Activated CD8-positive, alpha-beta T cell treated with anti-CD3 and anti-CD28 coated beads, Interleukin-2, amount 10 ng/mL, durations not matched to agents 7 days and 5 days (primary cell): ENCODE measurements around the gene APOA1. TPM values are rescaled to one million over a fixed set of nuclear protein-coding genes. Genes with fewer than 3 reads are reported as not detected.

Source experiments
- ATAC-seq: fragments of 150-1000 bp; cut with Tn5 transposase; one replicate; pipeline ENCODE4 v1.10.0; 2021; ENCODE audit warnings: moderate library complexity
- CTCF ChIA-PET: fragments of 350-600 bp; sonication (Branson Sonifier 250); formaldehyde crosslinking; loops from one replicate; lab custom pipeline; 2021; ENCODE audit warnings: antibody characterized with exemption; lab: Charles Lee
- POLR2A ChIA-PET: fragments of 350-600 bp; sonication (Branson Sonifier 250); formaldehyde crosslinking; loops from one replicate; lab custom pipeline; 2021; ENCODE audit warnings: antibody characterized with exemption; lab: Charles Lee
- DNase-seq: peaks from one replicate; pipeline ENCODE4 v3.0.0-alpha.2; 2020
- H3K27ac Mint-ChIP-seq: one replicate; pipeline ENCODE4 v1.8.0; 2021; ENCODE audit warnings: mild to moderate bottlenecking, mixed read lengths
- H3K27me3 Mint-ChIP-seq: one replicate; pipeline ENCODE4 v1.8.0; 2021; ENCODE audit warnings: low read depth, mixed read lengths
- H3K36me3 Mint-ChIP-seq: one replicate; pipeline ENCODE4 v1.8.0; 2021; ENCODE audit warnings: low read depth, mixed read lengths
- H3K4me1 Mint-ChIP-seq: one replicate; pipeline ENCODE4 v1.8.0; 2021; ENCODE audit warnings: low read depth, mixed read lengths
- H3K4me3 Mint-ChIP-seq: one replicate; pipeline ENCODE4 v1.8.0; 2021; ENCODE audit warnings: mild to moderate bottlenecking, mixed read lengths
- H3K9me3 Mint-ChIP-seq: one replicate; pipeline ENCODE4 v1.8.0; 2022; ENCODE audit warnings: mixed read lengths; ENCODE audit not compliant: insufficient read depth
- total RNA-seq, 2 experiments: library from RNA; stranded (reverse); gene quantifications; one replicate each; pipeline ENCODE4 v1.2.3, GENCODE V29; 2021

Gene APOA1
- total RNA-seq, 2 experiments from 2014 or later, result not detected

DNA sequence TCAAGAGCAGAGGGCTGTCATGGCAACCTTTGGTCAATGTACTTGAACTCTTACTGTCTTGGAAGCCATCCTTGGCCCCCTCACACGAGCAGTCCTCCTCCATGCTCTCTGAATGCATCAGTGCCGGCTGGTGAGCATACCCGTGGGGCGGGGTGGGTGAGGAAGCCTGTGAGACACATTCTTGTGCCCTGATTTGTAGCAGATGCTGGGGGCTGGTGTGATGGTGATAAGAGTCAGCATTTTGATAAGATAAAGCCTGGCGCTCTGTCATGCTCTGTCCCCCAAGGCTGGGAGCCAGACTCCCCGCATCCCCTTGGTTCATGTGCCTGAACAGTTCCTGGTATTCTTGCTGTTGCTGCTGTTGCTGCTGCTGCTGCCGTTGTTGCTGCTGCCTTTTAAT lies 20.5 kb upstream of the APOA1 start:
- no peak overlapping the region for H3K27ac Mint-ChIP-seq
- H3K27me3 Mint-ChIP-seq, result no peaks in the 10 kb centered on the region
- peaks cover 54% of the 10 kb centered on the region for H3K36me3 Mint-ChIP-seq
- H3K4me1 Mint-ChIP-seq, result peaks cover 34% of the 10 kb centered on the region
- no peak for DNase-seq
- H3K4me3 Mint-ChIP-seq, result no peak overlapping the region
- ChIA-PET POLR2A (no interaction called here), CTCF (no interaction called here)
- H3K9me3 Mint-ChIP-seq, result no peaks in the 10 kb centered on the region
- no peak for ATAC-seq

DNA sequence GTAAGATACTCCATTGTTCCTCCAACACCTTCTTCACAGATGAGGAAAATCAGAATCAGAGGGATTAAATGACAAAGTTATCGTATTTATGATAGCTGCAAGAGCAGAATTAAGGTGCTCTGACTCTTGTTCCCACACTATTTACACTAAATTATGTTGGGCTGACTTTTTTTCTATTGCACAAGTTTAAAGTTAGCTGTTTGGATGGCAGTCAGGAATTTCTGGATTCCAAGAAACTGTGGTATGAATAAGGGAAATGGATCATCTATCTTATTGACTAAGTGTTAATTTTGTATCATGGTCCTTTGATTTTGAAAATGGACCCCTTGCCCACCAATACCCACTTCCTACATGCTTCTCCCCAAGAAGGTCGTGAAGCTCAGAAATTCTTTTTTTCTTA lies 19.9 kb upstream of the APOA1 start:
- no peak overlapping the region for H3K27ac Mint-ChIP-seq

DNA sequence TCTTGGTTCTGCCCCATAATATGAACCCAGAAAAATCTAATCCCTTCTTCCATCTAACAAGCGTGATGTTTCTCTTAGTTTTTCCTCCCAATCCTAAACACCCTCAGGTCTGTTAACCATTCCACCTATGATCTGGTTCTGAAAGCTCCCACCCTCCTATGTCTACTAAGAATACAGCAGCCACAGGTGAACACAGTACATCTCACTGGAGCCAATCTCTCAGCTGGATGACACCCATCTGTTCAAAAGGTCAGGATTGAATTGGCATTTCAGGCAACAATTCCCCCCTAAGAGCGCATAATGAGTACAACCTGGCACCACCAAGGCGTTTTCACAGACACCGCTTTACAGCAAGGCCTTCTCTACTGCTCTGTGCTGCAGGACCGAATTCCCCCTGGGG lies 19.0 kb upstream of the APOA1 start:
- H3K27ac Mint-ChIP-seq, result peak overlapping the region; percentile 18
- peaks cover 50% of the 10 kb centered on the region for H3K36me3 Mint-ChIP-seq
- ATAC-seq, result no peak
- no peak for DNase-seq
- CTCF ChIA-PET, result interaction anchor here (1.2 to 8.2 kb wide), 4 partner anchors 21 to 250 kb away, joined by 3 to 64 read pairs (median 10); partner anchors contain the start of gene APOA5
- H3K27me3 Mint-ChIP-seq, result no peaks in the 10 kb centered on the region
- no peaks in the 10 kb centered on the region for H3K9me3 Mint-ChIP-seq
- H3K4me1 Mint-ChIP-seq, result peaks cover 46% of the 10 kb centered on the region
- no peak overlapping the region for H3K4me3 Mint-ChIP-seq
- POLR2A ChIA-PET, result no interaction called here

More for the DNA sequence above, 19.9 kb upstream of the APOA1 start:
- Mint-ChIP-seq H3K4me1 (peaks cover 41% of the 10 kb centered on the region), H3K36me3 (peaks cover 54% of the 10 kb centered on the region), H3K4me3 (no peak overlapping the region), H3K9me3 (no peaks in the 10 kb centered on the region), H3K27me3 (no peaks in the 10 kb centered on the region)
- CTCF ChIA-PET, result interaction anchor here (1.2 to 2.2 kb wide), 2 partner anchors 22 to 46 kb away, joined by 3 to 10 read pairs; no protein-coding TSS in a partner anchor
- DNase-seq (no peak), ATAC-seq (no peak)
- POLR2A ChIA-PET, result interaction anchor here (0.7 kb wide), 1 partner anchor 21 kb away, joined by 3 read pairs; no protein-coding TSS in a partner anchor

DNA sequence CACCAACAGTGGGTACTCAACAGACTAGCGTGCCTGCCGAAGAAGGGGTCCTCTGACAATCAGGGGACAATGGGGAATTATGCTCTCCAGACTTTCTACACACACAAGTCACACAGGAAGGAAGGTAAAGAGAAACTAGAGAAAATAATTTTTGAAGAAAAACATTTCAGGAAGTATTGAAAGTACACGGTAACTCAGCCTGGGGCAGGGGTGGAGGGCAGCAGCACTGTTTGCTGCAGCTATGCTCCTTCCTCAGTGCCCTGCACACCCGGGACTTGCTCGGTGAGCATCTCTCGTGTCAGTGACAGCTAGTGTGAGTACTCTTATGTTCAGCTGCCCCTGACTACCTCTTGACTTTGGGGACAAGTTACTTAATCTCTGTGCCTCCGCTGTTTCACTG lies 18.0 kb upstream of the APOA1 start:
- no peak for ATAC-seq
- H3K4me3 Mint-ChIP-seq, result no peak overlapping the region
- H3K9me3 Mint-ChIP-seq, result no peaks in the 10 kb centered on the region
- ChIA-PET CTCF (interaction anchor here (1.9 to 8.2 kb wide), 5 partner anchors 19 to 371 kb away, joined by 5 to 95 read pairs (median 11); partner anchors contain the start of genes APOA1 and APOA5), POLR2A (interaction anchor here (1.0 to 5.3 kb wide), 2 partner anchors 19 to 239 kb away, joined by 3 to 57 read pairs; partner anchors contain the start of gene APOA1)
- peaks cover 55% of the 10 kb centered on the region for H3K4me1 Mint-ChIP-seq
- DNase-seq, result no peak
- no peaks in the 10 kb centered on the region for H3K27me3 Mint-ChIP-seq
- H3K36me3 Mint-ChIP-seq, result peaks cover 45% of the 10 kb centered on the region
- H3K27ac Mint-ChIP-seq, result peak overlapping the region; percentile 77

DNA sequence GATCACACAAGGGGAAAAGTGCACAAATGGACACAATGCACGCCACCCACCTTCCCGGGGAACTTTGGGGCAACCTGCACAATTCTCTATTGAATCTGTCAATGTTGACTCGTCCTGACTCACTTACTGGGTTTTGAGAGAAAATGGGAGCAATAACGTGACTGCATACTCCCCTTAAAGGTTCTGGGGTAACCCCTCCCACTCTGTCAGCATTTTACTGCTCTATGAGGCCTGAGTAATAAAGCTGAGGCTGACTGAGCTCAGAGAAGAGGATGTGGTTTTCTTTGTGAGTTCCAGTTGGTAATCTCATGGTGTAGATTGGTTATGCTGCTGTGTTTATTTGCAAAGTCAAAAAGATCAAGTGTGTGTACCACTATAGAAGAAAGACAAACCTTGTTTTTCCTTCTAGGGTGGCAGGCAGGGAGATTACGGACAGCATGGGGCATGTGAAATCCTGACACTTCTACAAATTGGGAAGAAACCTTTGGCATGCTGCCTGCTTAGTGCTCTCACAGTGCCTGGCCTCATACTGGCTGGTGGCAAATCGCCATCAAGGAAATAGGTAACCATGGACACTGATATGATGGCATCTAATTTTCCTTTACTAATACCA lies 16.1 kb upstream of the APOA1 start:
- peak; percentile 95 for ATAC-seq
- CTCF ChIA-PET, result interaction anchor here (0.9 to 8.2 kb wide), 18 partner anchors 9 to 373 kb away, joined by 3 to 95 read pairs (median 4); partner anchors contain the start of genes APOA1 and APOA5
- no peaks in the 10 kb centered on the region for H3K9me3 Mint-ChIP-seq

DNA sequence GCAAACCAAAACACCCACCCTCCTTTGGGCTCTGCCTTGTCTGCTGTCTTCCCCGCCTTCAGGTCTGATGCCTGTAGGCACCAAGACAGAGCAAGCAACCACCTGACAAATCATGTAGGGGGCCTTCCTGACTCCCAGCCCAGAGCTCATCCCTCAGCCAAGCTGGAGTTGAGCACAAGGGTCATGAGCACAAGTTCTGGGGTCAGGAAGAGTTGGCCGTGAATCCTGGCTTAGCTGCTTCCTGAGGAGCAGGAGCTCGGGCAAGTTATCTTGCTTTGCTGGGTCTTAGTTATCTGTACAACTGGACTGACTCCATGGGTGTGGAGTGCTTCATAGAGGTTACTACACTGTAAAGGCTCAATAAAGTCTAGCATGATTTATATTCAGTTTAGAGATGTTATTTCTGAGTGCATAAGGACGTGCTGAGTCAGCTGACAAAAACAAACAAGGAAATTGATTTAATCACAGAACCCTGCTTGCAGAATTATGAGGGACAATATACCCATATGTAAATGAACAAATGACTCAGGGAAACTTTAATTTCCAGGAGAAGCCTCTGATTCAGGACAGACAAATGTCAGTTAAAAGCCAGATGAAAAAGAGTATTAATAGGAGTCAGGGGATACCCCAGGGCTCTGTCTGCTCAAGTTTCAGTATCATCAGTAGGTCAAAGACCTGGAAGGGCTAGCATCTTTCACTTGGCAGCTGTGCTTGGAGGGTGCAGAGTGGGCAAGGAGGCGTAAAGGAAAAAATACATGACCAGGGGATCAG lies 15.0 kb upstream of the APOA1 start:
- H3K4me1 Mint-ChIP-seq, result peaks cover 65% of the 10 kb centered on the region
- peaks cover 43% of the 10 kb centered on the region for H3K36me3 Mint-ChIP-seq
- H3K27ac Mint-ChIP-seq, result peak overlapping the region; percentile 93
- DNase-seq (no peak), ATAC-seq (no peak)
- no peaks in the 10 kb centered on the region for H3K27me3 Mint-ChIP-seq
- CTCF ChIA-PET, result interaction anchor here (0.9 to 8.2 kb wide), 16 partner anchors 10 to 255 kb away, joined by 3 to 95 read pairs (median 4); partner anchors contain the start of genes APOA1 and APOA5
- H3K9me3 Mint-ChIP-seq, result no peaks in the 10 kb centered on the region
- peak overlapping the region; percentile 56 for H3K4me3 Mint-ChIP-seq
- POLR2A ChIA-PET, result interaction anchor here (1.1 to 5.3 kb wide), 11 partner anchors 10 to 375 kb away, joined by 3 to 57 read pairs (median 6); partner anchors contain the start of genes APOA1, BUD13, PAFAH1B2 and SIK3

More for the DNA sequence above, 16.1 kb upstream of the APOA1 start:
- peaks cover 49% of the 10 kb centered on the region for H3K36me3 Mint-ChIP-seq
- H3K4me1 Mint-ChIP-seq, result peaks cover 65% of the 10 kb centered on the region
- POLR2A ChIA-PET, result interaction anchor here (0.7 to 5.3 kb wide), 18 partner anchors 9 to 378 kb away, joined by 3 to 57 read pairs (median 4); partner anchors contain the start of genes APOA1, BUD13, PAFAH1B2 and SIK3
- H3K27ac Mint-ChIP-seq, result peak overlapping the region; percentile 93
- peak; percentile 83 for DNase-seq
- peak overlapping the region; percentile 35 for H3K4me3 Mint-ChIP-seq
- no peaks in the 10 kb centered on the region for H3K27me3 Mint-ChIP-seq

DNA sequence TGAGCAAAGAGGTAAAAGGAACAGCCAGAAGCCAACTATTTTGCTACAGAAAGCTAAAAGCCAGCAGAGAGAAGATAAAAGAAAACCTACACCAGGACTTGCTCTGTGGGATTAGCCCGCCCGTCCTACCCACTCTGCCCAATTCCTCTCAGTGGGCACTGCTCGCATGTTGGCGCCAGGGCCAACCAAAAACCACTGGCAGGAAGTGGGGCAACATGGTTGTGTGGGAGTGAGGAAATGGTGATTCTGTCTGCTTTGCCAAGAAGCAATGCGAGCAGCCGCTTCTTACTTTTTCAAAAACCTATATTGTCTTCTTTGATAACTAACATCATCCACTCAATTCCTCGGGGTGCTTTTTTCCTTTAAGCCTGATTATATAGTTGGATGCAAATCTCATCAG lies 14.2 kb upstream of the APOA1 start:
- CTCF ChIA-PET, result interaction anchor here (0.9 to 8.2 kb wide), 12 partner anchors 9 to 287 kb away, joined by 3 to 95 read pairs (median 4); partner anchors contain the start of genes APOA1 and APOA5
- H3K9me3 Mint-ChIP-seq, result no peaks in the 10 kb centered on the region
- peaks cover 44% of the 10 kb centered on the region for H3K36me3 Mint-ChIP-seq
- DNase-seq (peak; percentile 60), ATAC-seq (peak; percentile 13)
- H3K27ac Mint-ChIP-seq, result peak overlapping the region; percentile 93
- peaks cover 65% of the 10 kb centered on the region for H3K4me1 Mint-ChIP-seq
- POLR2A ChIA-PET, result interaction anchor here (1.2 to 5.3 kb wide), 4 partner anchors 10 to 293 kb away, joined by 3 to 57 read pairs (median 5); partner anchors contain the start of genes APOA1 and PAFAH1B2
- no peaks in the 10 kb centered on the region for H3K27me3 Mint-ChIP-seq
- H3K4me3 Mint-ChIP-seq, result peak overlapping the region; percentile 56

DNA sequence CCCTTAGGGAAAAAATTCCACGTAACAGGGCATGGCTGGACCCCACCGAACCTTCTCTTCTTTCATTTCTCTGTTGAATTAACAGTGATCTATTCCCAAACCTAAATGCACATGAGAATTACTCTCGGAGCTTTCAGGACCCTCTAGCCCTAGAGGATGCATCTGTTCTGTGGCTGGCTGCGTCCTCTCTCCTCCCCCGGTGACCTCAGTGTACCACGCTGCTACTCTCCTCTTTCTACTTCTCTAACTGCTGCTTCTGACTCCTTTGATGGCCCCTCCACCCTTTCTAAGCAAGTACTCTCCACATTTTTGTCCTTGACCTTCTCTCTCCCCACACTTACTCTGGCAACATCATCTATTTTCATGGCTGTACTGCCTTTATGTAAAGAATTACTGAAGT lies 12.1 kb upstream of the APOA1 start:
- POLR2A ChIA-PET, result no interaction called here
- H3K4me3 Mint-ChIP-seq, result no peak overlapping the region
- no peak for ATAC-seq
- H3K27ac Mint-ChIP-seq, result peak overlapping the region; percentile 2
- H3K9me3 Mint-ChIP-seq, result no peaks in the 10 kb centered on the region
- DNase-seq, result no peak
- CTCF ChIA-PET, result interaction anchor here (0.7 to 8.2 kb wide), 3 partner anchors 9 to 57 kb away, joined by 3 to 64 read pairs (median 34); partner anchors contain the start of gene APOA5
- no peaks in the 10 kb centered on the region for H3K27me3 Mint-ChIP-seq
- peaks cover 50% of the 10 kb centered on the region for H3K4me1 Mint-ChIP-seq
- peaks cover 44% of the 10 kb centered on the region for H3K36me3 Mint-ChIP-seq

DNA sequence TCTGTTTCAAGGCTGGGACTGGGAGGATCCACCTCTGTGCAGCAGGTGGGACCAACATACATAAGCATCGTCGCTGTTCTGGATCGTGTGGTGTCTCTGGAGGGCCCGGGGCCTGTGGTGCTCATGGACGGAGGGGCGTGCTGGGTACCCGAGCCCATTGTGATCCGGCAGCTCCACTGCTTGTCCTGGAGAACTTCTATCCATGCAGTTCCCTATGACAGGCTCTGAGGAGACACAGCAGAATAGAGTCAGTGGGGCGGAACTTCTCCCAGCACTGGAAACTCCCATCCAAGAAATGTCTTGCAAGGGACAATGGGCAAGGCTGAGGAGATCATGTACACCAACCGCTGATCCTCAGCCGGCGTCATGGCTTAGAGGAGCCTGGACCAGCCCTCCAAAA lies 11.6 kb upstream of the APOA1 start:
- CTCF ChIA-PET, result interaction anchor here (6.7 to 8.2 kb wide), 2 partner anchors 13 to 56 kb away, joined by 34 to 64 read pairs; partner anchors contain the start of gene APOA5

DNA sequence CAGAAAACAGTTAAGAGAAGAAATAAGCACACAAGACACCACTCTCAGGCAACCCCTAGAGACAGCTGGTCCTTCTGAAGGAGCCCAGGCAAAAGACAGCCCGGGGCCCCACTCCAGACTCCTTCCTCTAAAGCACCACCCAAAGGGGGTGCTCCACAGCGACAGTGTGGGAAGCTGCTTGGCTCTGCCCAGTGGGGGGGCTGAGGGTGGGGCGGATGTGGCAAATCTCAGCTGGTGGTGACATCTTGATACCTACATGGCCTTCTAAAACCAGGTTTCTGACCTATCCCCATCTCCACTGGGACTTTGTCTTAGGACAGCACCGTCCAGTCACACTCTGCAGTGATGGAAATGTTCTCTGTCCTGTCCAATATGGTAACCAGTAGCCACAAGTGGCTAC lies 10.2 kb upstream of the APOA1 start:
- H3K4me3 Mint-ChIP-seq, result no peak overlapping the region
- peaks cover 31% of the 10 kb centered on the region for H3K4me1 Mint-ChIP-seq
- ATAC-seq (no peak), DNase-seq (no peak)
- H3K36me3 Mint-ChIP-seq, result peaks cover 40% of the 10 kb centered on the region
- H3K27ac Mint-ChIP-seq, result no peak overlapping the region
- ChIA-PET POLR2A (interaction anchor here (0.6 to 2.1 kb wide), 2 partner anchors 12 to 54 kb away, joined by 3 to 10 read pairs; no protein-coding TSS in a partner anchor), CTCF (interaction anchor here (1.1 to 6.7 kb wide), 2 partner anchors 12 to 56 kb away, joined by 4 to 34 read pairs; partner anchors contain the start of gene APOA5)
- no peaks in the 10 kb centered on the region for H3K27me3 Mint-ChIP-seq
- no peaks in the 10 kb centered on the region for H3K9me3 Mint-ChIP-seq

More for the DNA sequence above, 11.6 kb upstream of the APOA1 start:
- Mint-ChIP-seq H3K4me1 (peaks cover 45% of the 10 kb centered on the region), H3K9me3 (no peaks in the 10 kb centered on the region), H3K27ac (no peak overlapping the region), H3K36me3 (peaks cover 40% of the 10 kb centered on the region), H3K27me3 (no peaks in the 10 kb centered on the region), H3K4me3 (no peak overlapping the region)
- DNase-seq, result no peak
- ATAC-seq, result no peak
- POLR2A ChIA-PET, result no interaction called here

DNA sequence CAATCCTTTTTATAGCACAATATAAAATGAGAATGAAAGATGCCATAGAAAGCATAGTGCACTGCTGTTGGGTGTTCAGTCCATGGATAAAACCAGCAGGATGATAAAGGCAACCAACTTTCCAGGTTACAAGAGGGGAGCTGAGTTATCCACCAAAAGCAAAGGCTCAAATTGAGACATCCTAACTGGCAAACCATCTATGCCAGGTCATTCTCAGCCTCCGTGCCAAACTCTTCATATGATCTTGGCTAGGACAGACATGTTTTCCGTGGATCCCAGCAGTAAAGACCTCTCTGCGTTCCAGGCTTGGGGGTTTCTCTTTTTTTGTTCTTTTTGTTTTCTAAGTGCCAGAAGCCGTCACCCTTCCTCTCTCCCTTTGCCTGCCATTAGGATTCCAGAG lies 7.3 kb upstream of the APOA1 start:
- DNase-seq (no peak), ATAC-seq (no peak)
- H3K27me3 Mint-ChIP-seq, result no peaks in the 10 kb centered on the region
- H3K4me1 Mint-ChIP-seq, result peaks cover 6% of the 10 kb centered on the region
- peaks cover 30% of the 10 kb centered on the region for H3K36me3 Mint-ChIP-seq
- CTCF ChIA-PET, result interaction anchor here (1.2 to 6.7 kb wide), 2 partner anchors 9 to 300 kb away, joined by 3 to 34 read pairs; partner anchors contain the start of gene PAFAH1B2
- H3K9me3 Mint-ChIP-seq, result no peaks in the 10 kb centered on the region
- H3K27ac Mint-ChIP-seq, result no peak overlapping the region
- POLR2A ChIA-PET, result no interaction called here
- no peak overlapping the region for H3K4me3 Mint-ChIP-seq
